Caco-2 (cell line): ENCODE results near the gene CYP24A1. TPM values are rescaled to one million over a fixed set of nuclear protein-coding genes. Genes with fewer than 3 reads are reported as not detected.

ENCODE experiments used
- total RNA-seq: library from RNA; stranded (reverse); gene quantifications from 2 replicates; pipeline ENCODE4 v1.2.3, GENCODE V29; 2022

Gene CYP24A1
- total RNA-seq, 1 experiment from 2014 or later = 3.7 TPM

Other genes with a start within 250 kb of the CYP24A1 start
- gene BCAS1, start 103.4 kb downstream of the CYP24A1 start, total RNA-seq = 1.2 and 2.0 TPM in 2 replicates
- 86.7 and 93.4 TPM in 2 replicates for gene PFDN4, start 34.1 kb upstream of the CYP24A1 start, total RNA-seq